ENCODE data around the gene PCDHB12. TPM values are rescaled to one million over a fixed set of nuclear protein-coding genes. Genes with fewer than 3 reads are reported as not detected.

Gene PCDHB12
- 0.47 and 0.54 TPM in 2 replicates for total RNA-seq

GRCh38 chr5:141208478-141208877 is at the start of gene PCDHB12:
TSS of gene PCDHB12 (plus strand) at chr5:141208719. CDS start at chr5:141208908, 189 bp downstream.

GRCh38 chr5:141172381-141173204 is 35.9 kb upstream of the PCDHB12 start, which contains the start of gene PCDHB7:
TSS of gene PCDHB7 (plus strand) at chr5:141172644. CDS start at chr5:141172836, 192 bp downstream.

GRCh38 chr5:141177577-141178191 is 30.8 kb upstream of the PCDHB12 start, which contains the start of gene PCDHB8:
TSS of gene PCDHB8 (plus strand) at chr5:141177790. CDS start at chr5:141178035, 245 bp downstream.

GRCh38 chr5:141182248-141182647 is 26.3 kb upstream of the PCDHB12 start, which contains the start of gene PCDHB16:
TSS of gene PCDHB16 (plus strand) at chr5:141182387. CDS start at chr5:141182560, 173 bp downstream.

GRCh38 chr5:141186897-141187512 is 21.5 kb upstream of the PCDHB12 start, which contains the start of gene PCDHB9:
TSS of gene PCDHB9 (plus strand) at chr5:141187161. CDS start at chr5:141187319, 158 bp downstream.

GRCh38 chr5:141192110-141192725 is 16.3 kb upstream of the PCDHB12 start, which contains the start of gene PCDHB10:
TSS of gene PCDHB10 (plus strand) at chr5:141192353. CDS start at chr5:141192553, 200 bp downstream.

GRCh38 chr5:141199359-141200235 is 8.9 kb upstream of the PCDHB12 start, which contains the start of gene PCDHB11:
TSS of gene PCDHB11 (plus strand) at chr5:141199627. CDS start at chr5:141199775, 148 bp downstream.

GRCh38 chr5:141213656-141214339 is 5.3 kb downstream of the PCDHB12 start, which contains the start of gene PCDHB13:
TSS of gene PCDHB13 (plus strand) at chr5:141213919. CDS start at chr5:141214124, 205 bp downstream.

GRCh38 chr5:141223112-141223783 is 14.7 kb downstream of the PCDHB12 start, which contains the start of gene PCDHB14:
TSS of gene PCDHB14 (plus strand) at chr5:141223343. CDS start at chr5:141223506, 163 bp downstream.

GRCh38 chr5:141245250-141245717 is 36.8 kb downstream of the PCDHB12 start, which contains the start of gene PCDHB15:
TSS of gene PCDHB15 (plus strand) at chr5:141245395. CDS start at chr5:141245579, 184 bp downstream.

Other genes with a start within 250 kb of the PCDHB12 start
- gene PCDHAC2, start 242.2 kb upstream of the PCDHB12 start, total RNA-seq: 0.09 and 2.4 TPM in 2 replicates
- not detected in 2 replicates for gene PCDHB1, start 157.3 kb upstream of the PCDHB12 start, total RNA-seq
- 1.8 and 3.5 TPM in 2 replicates for gene PCDHB2, start 114.1 kb upstream of the PCDHB12 start, total RNA-seq
- gene PCDHB3, start 108.2 kb upstream of the PCDHB12 start, total RNA-seq: 0.36 and 0.38 TPM in 2 replicates
- 0.09 TPM in 2 replicates for gene PCDHB4, start 86.9 kb upstream of the PCDHB12 start, total RNA-seq
- 0.56 and 1.4 TPM in 2 replicates for gene PCDHB5, start 73.5 kb upstream of the PCDHB12 start, total RNA-seq
- 0.09 TPM in 2 replicates for gene PCDHB6, start 58.7 kb upstream of the PCDHB12 start, total RNA-seq
- 0.45 and 0.56 TPM in 2 replicates for gene PCDHB7, start 36.1 kb upstream of the PCDHB12 start, total RNA-seq
- 0.18 and 0.94 TPM in 2 replicates for gene PCDHB8, start 30.9 kb upstream of the PCDHB12 start, total RNA-seq
- 0.09 and 0.19 TPM in 2 replicates for gene PCDHB16, start 26.3 kb upstream of the PCDHB12 start, total RNA-seq
- gene PCDHB9, start 21.6 kb upstream of the PCDHB12 start, total RNA-seq: 0.27 and 0.28 TPM in 2 replicates
- 0.72 and 1.0 TPM in 2 replicates for gene PCDHB10, start 16.4 kb upstream of the PCDHB12 start, total RNA-seq
- gene PCDHB11, start 9.1 kb upstream of the PCDHB12 start, total RNA-seq: 0.38 and 0.99 TPM in 2 replicates
- 0.99 and 1.6 TPM in 2 replicates for gene PCDHB13, start 5.2 kb downstream of the PCDHB12 start, total RNA-seq
- gene PCDHB14, start 14.6 kb downstream of the PCDHB12 start, total RNA-seq: 1.3 and 1.6 TPM in 2 replicates
- gene PCDHB15, start 36.7 kb downstream of the PCDHB12 start, total RNA-seq: 0.90 and 1.7 TPM in 2 replicates
- gene SLC25A2, start 95.3 kb downstream of the PCDHB12 start, total RNA-seq: 0.09 and 0.19 TPM in 2 replicates
- 71.7 and 90.4 TPM in 2 replicates for gene TAF7, start 112.1 kb downstream of the PCDHB12 start, total RNA-seq
- gene PCDHGA1, start 121.8 kb downstream of the PCDHB12 start, total RNA-seq: 0.36 and 1.0 TPM in 2 replicates
- 0.90 and 3.0 TPM in 2 replicates for gene PCDHGA2, start 130.0 kb downstream of the PCDHB12 start, total RNA-seq
- 0.54 and 1.9 TPM in 2 replicates for gene PCDHGA3, start 135.1 kb downstream of the PCDHB12 start, total RNA-seq
- 0.99 and 2.0 TPM in 2 replicates for gene PCDHGB1, start 141.4 kb downstream of the PCDHB12 start, total RNA-seq
- 2.6 and 5.0 TPM in 2 replicates for gene PCDHGA4, start 146.3 kb downstream of the PCDHB12 start, total RNA-seq
- gene PCDHGB2, start 151.3 kb downstream of the PCDHB12 start, total RNA-seq: 2.0 and 2.2 TPM in 2 replicates
- gene PCDHGA5, start 155.4 kb downstream of the PCDHB12 start, total RNA-seq: 0.90 and 1.2 TPM in 2 replicates
- gene PCDHGB3, start 161.5 kb downstream of the PCDHB12 start, total RNA-seq: 3.1 and 4.0 TPM in 2 replicates
- gene PCDHGA6, start 165.2 kb downstream of the PCDHB12 start, total RNA-seq: 2.2 and 2.8 TPM in 2 replicates
- gene PCDHGA7, start 174.0 kb downstream of the PCDHB12 start, total RNA-seq: 1.4 and 2.2 TPM in 2 replicates
- gene PCDHGB4, start 179.0 kb downstream of the PCDHB12 start, total RNA-seq: 14.9 and 16.3 TPM in 2 replicates
- 1.3 and 2.4 TPM in 2 replicates for gene PCDHGA8, start 183.9 kb downstream of the PCDHB12 start, total RNA-seq
- 12.7 and 14.3 TPM in 2 replicates for gene PCDHGB5, start 189.2 kb downstream of the PCDHB12 start, total RNA-seq
- gene PCDHGA9, start 194.1 kb downstream of the PCDHB12 start, total RNA-seq: 1.6 and 3.1 TPM in 2 replicates
- 1.7 and 2.7 TPM in 2 replicates for gene PCDHGB6, start 199.3 kb downstream of the PCDHB12 start, total RNA-seq
- gene PCDHGA10, start 204.3 kb downstream of the PCDHB12 start, total RNA-seq: 3.3 and 3.9 TPM in 2 replicates
- 5.8 and 6.8 TPM in 2 replicates for gene PCDHGB7, start 209.0 kb downstream of the PCDHB12 start, total RNA-seq
- gene PCDHGA11, start 212.3 kb downstream of the PCDHB12 start, total RNA-seq: 7.2 and 10.1 TPM in 2 replicates
- gene PCDHGA12, start 221.8 kb downstream of the PCDHB12 start, total RNA-seq: 4.8 and 6.7 TPM in 2 replicates